Thoracic aorta (tissue), 2 donors: ENCODE data around the gene KRTAP3-3. TPM values are rescaled to one million over a fixed set of nuclear protein-coding genes. Genes with fewer than 3 reads are reported as not detected.

Experiments used
- ATAC-seq: fragments of 150-250 bp; one replicate; pipeline ENCODE4 v1.8.0; 2017; ENCODE audit warnings: low read depth; ENCODE audit not compliant: insufficient number of reproducible peaks, low FRiP score
- DNase-seq: peaks from one replicate; pipeline ENCODE4 v3.0.0-alpha.2; 2020; ENCODE audit warnings: low spot score
- H3K27ac ChIP-seq, 2 donors: fragments of 200-600 bp; sonication (generic); 1 replicate in 1 of 2; 2 replicates in 1 of 2; pipeline ENCODE4 v1.5.1; 2016; ENCODE audit warnings: mild to moderate bottlenecking in 2 of 2, moderate library complexity in 2 of 2
- H3K27me3 ChIP-seq: fragments of 200-600 bp; sonication (generic); replicated peaks from 2 replicates; pipeline ENCODE4 v1.6.0; 2016; ENCODE audit warnings: mild to moderate bottlenecking; ENCODE audit not compliant: insufficient read depth
- H3K36me3 ChIP-seq: fragments of 200-600 bp; sonication (generic); one replicate; pipeline ENCODE4 v1.5.1; 2016
- H3K4me1 ChIP-seq, 2 donors: fragments of 200-600 bp; sonication (generic); 1 replicate in 1 of 2; 2 replicates in 1 of 2; pipeline versions ENCODE4 v1.5.1 to v1.6.0; 2016; ENCODE audit warnings: low read depth in 2 of 2, mild to moderate bottlenecking in 1 of 2; ENCODE audit not compliant: control insufficient read depth in 1 of 2
- H3K4me3 ChIP-seq: fragments of 200-600 bp; sonication (generic); 2 replicates; pipeline ENCODE4 v1.5.1; 2016; ENCODE audit warnings: mild to moderate bottlenecking
- H3K9me3 ChIP-seq: fragments of 200-600 bp; sonication (generic); 2 replicates; pipeline ENCODE4 v1.5.1; 2016
- total RNA-seq, 2 donors: library from RNA; depleted of rRNA; stranded (reverse); fragments of >200 nt; gene quantifications; one replicate each; pipeline versions ENCODE4 v1.1.0 to v1.2.3, GENCODE V29; 2016
- TF ChIP-seq, protein P1 (sequence below): fragments of 200-600 bp; sonication (generic); IDR thresholded peaks from one replicate; pipeline ENCODE4 v1.5.1; 2019; ENCODE audit warnings: antibody characterized with exemption

KRTAP3-3 gene
- total RNA-seq, 2 donors from 2014 or later = not detected

- no peak overlapping the region for H3K4me3 ChIP-seq
- no peaks in the 10 kb centered on the region for H3K36me3 ChIP-seq
- no peak for DNase-seq
- no peaks in the 10 kb centered on the region for H3K4me1 ChIP-seq
- no peak for ATAC-seq
- TF ChIP-seq, protein P1, sequence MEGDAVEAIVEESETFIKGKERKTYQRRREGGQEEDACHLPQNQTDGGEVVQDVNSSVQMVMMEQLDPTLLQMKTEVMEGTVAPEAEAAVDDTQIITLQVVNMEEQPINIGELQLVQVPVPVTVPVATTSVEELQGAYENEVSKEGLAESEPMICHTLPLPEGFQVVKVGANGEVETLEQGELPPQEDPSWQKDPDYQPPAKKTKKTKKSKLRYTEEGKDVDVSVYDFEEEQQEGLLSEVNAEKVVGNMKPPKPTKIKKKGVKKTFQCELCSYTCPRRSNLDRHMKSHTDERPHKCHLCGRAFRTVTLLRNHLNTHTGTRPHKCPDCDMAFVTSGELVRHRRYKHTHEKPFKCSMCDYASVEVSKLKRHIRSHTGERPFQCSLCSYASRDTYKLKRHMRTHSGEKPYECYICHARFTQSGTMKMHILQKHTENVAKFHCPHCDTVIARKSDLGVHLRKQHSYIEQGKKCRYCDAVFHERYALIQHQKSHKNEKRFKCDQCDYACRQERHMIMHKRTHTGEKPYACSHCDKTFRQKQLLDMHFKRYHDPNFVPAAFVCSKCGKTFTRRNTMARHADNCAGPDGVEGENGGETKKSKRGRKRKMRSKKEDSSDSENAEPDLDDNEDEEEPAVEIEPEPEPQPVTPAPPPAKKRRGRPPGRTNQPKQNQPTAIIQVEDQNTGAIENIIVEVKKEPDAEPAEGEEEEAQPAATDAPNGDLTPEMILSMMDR = no peak
- H3K27me3 ChIP-seq = no peaks in the 10 kb centered on the region
- no peak overlapping the region for H3K27ac ChIP-seq
- H3K9me3 ChIP-seq = no peaks in the 10 kb centered on the region
Observed at GRCh38 chr17:40953881-40954280, 40.1 kb downstream of the KRTAP3-3 start.

GRCh38 chr17:40952661-40953060, 41.3 kb downstream of the KRTAP3-3 start:
- Histone ChIP-seq H3K36me3 (no peaks in the 10 kb centered on the region), H3K27ac (no peak overlapping the region), H3K27me3 (no peaks in the 10 kb centered on the region), H3K9me3 (no peaks in the 10 kb centered on the region), H3K4me1 (no peaks in the 10 kb centered on the region), H3K4me3 (no peak overlapping the region)
- ATAC-seq = no peak
- no peak for DNase-seq
- TF ChIP-seq, protein P1 = no peak

DNA sequence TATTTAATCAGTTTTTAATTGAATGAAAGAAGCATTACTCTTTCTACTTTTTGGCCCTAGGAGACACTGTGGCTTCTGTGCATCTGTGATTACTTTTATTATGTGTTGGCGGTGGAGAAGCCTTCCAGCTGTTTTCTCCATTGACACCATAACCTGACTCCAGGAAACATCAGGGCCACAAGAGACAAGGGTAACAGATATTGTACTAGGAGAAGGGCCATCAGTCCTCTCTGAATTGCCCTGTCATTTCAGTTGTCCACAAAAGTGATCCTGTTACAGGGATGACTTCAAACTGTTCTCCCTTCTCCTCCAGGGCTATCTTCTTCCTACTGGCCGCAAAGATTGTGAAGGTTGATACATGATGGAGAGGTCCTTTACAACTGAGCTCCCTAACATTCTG, 41.8 kb downstream of the KRTAP3-3 start:
- H3K27me3 ChIP-seq = no peaks in the 10 kb centered on the region
- no peaks in the 10 kb centered on the region for H3K9me3 ChIP-seq
- no peak overlapping the region for H3K4me3 ChIP-seq
- no peak overlapping the region for H3K27ac ChIP-seq
- ATAC-seq (no peak), DNase-seq (no peak)
- no peaks in the 10 kb centered on the region for H3K36me3 ChIP-seq
- TF ChIP-seq, protein P1 = no peak
- no peaks in the 10 kb centered on the region for H3K4me1 ChIP-seq

DNA sequence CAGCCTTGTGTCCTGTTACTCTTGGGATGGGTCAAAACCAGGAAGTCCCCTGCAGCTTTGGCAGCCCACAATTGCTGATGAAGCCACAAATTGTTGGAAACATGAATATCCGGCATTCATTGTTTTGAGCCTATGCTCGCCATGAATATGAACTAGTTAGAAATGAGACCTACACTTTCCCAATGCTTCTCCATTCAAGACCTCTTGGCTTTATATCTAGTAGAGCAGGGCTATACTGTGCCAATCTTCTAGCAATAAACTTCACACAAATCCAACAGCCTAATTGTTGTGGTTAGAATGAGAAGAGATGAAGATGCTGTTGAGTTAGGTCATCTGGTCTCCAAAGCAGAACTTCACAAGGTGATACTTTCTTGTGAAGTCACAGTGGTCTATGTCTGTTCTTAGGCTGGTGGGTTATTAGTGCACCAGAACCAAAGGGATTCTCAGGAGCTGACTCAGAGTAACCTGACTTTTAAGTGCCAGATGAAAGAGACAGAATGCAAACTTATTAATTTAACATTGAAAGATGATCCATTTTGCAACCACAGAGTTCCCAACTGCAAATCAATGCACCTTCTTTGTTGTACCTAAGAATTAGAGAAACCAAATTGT, 42.8 kb downstream of the KRTAP3-3 start:
- DNase-seq (no peak), ATAC-seq (no peak)
- Histone ChIP-seq H3K9me3 (no peaks in the 10 kb centered on the region), H3K4me3 (no peak overlapping the region), H3K36me3 (no peaks in the 10 kb centered on the region), H3K4me1 (no peaks in the 10 kb centered on the region), H3K27me3 (no peaks in the 10 kb centered on the region), H3K27ac (no peak overlapping the region)
- TF ChIP-seq, protein P1 = no peak

- DNase-seq = no peak
- Histone ChIP-seq H3K27ac (no peak overlapping the region), H3K9me3 (no peaks in the 10 kb centered on the region), H3K36me3 (no peaks in the 10 kb centered on the region), H3K4me1 (no peaks in the 10 kb centered on the region), H3K27me3 (no peaks in the 10 kb centered on the region), H3K4me3 (no peak overlapping the region)
- no peak for ATAC-seq
- TF ChIP-seq, protein P1 = no peak
Observed at GRCh38 chr17:40950176-40950575, 43.8 kb downstream of the KRTAP3-3 start.
